ENCODE measurements around the gene RAB11FIP3.
"Not testable (repeated sequence)": the region's sequence is repeated elsewhere in the genome, so short reads cannot be mapped to it uniquely, and the experiment has no call there.

RAB11FIP3 gene, protein sequence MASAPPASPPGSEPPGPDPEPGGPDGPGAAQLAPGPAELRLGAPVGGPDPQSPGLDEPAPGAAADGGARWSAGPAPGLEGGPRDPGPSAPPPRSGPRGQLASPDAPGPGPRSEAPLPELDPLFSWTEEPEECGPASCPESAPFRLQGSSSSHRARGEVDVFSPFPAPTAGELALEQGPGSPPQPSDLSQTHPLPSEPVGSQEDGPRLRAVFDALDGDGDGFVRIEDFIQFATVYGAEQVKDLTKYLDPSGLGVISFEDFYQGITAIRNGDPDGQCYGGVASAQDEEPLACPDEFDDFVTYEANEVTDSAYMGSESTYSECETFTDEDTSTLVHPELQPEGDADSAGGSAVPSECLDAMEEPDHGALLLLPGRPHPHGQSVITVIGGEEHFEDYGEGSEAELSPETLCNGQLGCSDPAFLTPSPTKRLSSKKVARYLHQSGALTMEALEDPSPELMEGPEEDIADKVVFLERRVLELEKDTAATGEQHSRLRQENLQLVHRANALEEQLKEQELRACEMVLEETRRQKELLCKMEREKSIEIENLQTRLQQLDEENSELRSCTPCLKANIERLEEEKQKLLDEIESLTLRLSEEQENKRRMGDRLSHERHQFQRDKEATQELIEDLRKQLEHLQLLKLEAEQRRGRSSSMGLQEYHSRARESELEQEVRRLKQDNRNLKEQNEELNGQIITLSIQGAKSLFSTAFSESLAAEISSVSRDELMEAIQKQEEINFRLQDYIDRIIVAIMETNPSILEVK

GRCh38 chr16:425082-425718 lies at the start of gene RAB11FIP3:
RAB11FIP3 (plus strand) TSS chr16:425649; CDS start chr16:426007, 358 bp downstream.
- DNase-seq: peak; percentile 86

- no peak for DNase-seq
These were observed 49.3 kb upstream of the RAB11FIP3 start for GRCh38 chr16:375927-376816.

DNA sequence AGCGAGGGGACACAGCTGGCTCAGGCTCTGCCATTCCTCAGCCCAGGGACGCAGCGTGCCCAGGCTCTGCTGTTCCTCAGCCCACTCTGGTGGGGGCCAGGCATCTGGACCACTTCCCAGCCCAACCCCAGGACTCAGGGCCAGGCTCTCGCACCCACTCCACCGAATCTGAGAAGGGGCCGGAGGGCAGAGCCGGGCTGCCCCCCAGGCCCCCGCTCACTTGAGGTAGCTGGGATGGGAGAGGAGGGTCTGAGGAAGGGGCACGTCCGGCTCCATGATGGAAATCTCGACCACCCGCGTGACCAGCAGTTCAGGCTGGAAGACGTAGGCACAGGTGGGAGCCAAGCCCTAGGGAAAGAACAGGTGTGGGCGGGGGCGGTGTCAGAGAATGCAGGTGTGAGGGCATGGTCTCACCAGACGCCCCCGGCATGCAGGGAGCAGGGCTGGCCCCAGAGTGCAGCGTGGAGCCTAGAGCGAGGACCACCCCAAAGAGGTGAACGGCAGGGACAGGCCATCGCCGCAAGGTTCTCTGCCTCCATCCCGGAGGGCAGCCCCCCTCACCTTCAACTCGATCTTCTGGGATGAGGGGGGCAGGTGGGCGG lies 48.5 kb upstream of the RAB11FIP3 start:
- no peak for DNase-seq

GRCh38 chr16:377419-377951 lies 48.0 kb upstream of the RAB11FIP3 start:
- DNase-seq: no peak

GRCh38 chr16:378113-378820 lies 47.2 kb upstream of the RAB11FIP3 start:
- DNase-seq: not testable (repeated sequence)

DNA sequence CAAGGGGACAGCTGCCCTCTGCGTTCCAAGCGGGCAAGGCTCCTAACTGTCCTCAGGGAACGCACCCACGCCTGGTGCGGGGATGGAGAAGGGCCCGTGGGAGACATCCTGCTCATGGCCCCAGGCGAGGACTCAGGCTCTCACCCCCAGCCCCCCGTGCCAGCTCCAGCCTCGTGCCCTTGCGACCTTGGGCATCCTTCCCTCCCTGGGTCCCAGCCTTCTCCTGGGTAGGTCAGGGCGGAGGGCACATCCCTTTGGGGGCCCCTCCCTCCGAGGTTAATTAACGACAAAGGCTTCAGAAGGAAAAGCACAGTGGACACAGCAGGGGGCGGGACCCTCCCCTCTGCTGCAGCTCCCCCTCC lies 46.6 kb upstream of the RAB11FIP3 start:
- DNase-seq: no peak

GRCh38 chr16:379183-379960 lies 46.1 kb upstream of the RAB11FIP3 start:
- no peak for DNase-seq

GRCh38 chr16:379961-380761 lies 45.3 kb upstream of the RAB11FIP3 start:
- DNase-seq: peak; percentile 39

- DNase-seq: no peak
These were observed 44.8 kb upstream of the RAB11FIP3 start for GRCh38 chr16:380762-381011.

DNA sequence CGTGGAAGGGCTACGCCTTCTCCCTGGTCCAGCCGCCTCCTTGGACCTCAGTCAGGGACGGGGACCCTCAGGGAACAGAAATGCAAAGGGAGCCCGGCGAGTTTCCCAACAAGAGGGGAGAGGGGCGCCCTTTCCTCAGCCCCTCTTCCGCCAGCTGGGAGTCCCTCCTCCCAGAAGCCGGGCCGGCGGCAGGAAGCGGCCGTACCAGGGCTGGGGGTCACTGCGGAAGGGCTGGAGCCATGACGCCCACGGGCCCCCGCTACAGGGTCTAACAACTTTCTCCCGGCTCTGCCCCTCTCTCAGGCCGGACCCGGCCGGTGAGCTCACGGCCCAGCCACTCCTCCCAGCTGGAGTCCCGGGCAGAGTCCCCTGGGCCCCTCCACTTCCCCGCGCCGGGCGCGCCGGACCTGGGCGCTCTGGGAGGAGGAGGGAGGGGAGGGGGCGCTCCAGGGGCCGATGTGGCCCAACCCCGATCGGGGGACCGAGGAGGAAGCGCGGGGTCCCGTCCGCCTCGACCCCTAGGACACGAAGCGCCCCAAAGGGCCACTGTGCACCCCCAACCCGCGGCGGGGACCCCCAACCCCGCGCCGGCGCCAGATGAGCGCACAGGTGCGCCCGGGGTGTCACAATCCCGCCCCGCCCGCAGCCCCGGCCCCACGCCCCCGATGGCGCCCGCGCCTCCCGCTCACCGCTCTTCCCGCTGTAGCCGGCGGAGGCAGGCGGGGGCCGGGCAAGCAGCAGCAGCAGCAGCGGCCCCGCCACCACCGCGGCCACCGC lies 44.2 kb upstream of the RAB11FIP3 start:
- DNase-seq: no peak

GRCh38 chr16:381789-382717 lies 43.4 kb upstream of the RAB11FIP3 start, which contains the start of gene PGAP6:
PGAP6 (minus strand) TSS chr16:381978; CDS start chr16:381821, 157 bp downstream.
- peak; percentile 74 for DNase-seq

DNA sequence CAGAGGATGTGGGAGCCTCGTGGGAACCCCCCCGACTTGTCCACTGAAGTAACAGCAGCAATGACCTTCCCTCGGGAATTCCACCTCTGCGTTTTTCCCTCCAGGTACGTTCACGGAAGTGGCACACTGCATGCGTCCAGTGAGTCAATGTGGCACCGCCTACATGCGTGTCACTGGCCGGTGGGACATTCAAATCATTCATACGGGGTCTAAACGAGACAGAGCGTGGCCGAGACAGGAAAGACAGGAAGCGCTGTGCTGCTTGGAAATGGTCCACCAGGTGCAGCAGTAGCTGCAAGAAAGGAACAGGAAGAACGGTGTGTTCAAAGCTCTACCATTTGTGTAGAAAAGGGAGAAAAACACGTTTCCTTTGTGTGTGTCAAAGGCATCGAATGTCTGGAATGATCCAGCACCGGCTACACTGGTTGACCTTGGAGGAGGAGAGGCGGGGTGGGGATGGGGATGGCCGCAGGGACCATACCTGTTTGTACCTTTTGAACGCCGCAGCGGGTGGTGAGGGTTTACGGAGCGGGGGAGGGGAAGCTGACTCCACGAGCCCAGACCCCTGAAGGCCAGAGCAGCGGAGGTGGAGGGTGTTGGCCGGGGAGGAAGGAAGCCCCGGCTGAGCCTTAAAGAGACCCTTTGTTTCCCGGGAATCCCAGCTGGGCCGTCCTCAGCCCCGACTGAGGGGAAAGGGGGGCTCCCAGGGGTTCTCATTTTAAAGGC lies 42.0 kb upstream of the RAB11FIP3 start:
- peak; percentile 50 for DNase-seq

DNA sequence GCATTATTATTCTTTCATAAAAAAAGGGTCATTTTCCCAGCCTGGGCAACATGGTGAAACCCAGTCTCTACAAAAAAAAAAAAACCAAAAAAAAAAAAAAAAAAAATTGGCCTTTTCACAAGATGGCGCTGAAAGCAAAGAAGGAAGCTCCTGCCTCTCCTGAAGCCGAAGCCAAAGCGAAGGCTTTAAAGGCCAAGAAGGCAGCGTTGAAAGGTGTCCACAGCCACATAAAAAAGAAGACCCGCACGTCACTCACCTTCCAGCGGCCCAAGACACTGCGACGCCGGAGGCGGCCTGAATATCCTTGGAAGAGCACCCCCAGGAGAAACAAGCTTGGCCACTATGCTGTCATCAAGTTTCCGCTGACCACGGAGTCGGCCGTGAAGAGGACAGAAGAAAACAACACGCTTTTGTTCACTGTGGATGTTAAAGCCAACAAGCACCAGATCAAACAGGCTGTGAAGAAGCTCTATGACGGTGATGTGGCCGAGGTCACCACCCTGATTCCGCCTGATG lies 38.8 kb upstream of the RAB11FIP3 start:
- DNase-seq: no peak

DNA sequence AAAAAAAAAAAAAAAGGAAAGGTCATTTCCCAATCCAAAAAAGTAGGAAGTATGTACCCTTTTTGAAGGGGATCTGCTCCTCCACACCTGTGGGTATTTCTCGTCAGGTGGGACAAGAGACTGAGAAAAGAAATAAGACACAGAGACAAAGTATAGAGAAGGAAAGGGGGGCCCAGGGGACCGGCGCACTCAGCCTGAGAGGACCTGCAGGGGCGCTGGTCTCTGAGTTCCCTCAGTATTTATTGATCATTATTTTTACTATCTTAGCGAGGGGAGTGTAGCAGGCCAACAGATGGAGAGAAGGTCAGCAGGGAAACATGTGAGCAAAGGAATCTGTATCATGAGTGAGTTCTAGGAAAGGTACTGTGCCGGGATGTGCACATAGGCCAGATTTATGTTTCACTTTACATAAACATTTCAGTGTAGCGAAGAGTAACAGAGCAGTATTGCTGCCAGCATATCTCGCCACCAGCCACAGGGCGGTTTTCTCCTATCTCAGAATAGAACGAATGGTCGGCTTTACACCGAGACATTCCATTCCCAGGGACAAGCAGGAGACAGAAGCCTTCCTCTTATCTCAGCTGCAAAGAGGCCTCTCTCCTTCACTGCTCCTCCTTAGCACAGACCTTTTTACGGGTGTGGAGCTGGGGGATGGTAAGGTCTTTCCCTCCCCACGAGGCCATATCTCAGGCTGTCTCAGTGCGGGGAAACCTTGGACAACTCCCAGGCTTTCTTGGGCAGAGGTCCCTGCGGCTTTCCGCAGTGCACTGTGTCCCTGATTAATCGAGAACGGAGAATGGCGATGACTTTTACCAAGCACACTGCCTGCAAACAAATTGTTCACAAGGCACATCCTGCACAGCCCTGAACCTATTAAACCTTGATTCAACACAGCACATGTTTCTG lies 37.4 kb upstream of the RAB11FIP3 start:
- not testable (repeated sequence) for DNase-seq

DNA sequence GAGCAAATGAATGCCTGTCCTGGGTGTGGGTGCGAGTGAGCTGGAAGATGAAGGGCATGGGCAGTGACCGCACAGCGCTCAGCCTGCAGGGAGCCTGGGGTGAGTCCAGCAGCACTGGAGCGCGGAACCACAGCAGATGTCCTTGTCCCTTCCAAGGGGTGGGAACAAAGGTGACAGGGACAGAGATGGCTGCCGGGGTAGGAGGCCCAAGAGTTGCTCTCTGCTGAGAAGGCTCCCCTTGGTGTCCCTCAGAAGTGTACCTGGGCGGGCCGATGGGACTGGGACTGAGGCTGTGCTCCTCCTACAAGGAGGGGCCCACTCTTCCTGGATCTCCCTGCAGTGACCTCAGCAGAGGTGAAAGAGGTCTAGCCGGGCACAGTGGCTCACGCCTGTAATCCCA lies 36.1 kb upstream of the RAB11FIP3 start:
- DNase-seq: no peak

DNA sequence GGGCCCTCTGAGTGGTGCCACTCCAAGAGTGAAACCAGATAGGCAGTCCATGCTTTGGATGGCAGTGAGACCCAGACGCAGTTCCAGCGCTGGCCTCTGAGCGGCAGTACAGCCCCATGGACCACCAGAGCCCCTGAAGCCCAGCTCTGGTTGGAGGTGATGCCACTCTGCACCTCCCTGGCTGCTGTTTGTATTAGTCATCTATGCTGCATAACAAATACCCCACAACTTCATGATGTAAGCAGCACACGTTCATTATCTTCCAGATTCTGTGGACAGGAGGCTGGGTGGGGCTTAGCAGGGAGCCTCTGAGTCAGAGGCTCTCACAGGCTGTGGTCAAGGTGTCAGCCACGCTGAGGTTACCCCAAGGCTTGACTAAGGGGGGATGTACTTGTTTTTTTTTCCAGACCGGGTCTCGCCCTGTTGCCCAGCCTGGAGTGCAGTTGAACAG lies 33.5 kb upstream of the RAB11FIP3 start:
- peak; percentile 78 for DNase-seq

Data from CD4-positive, alpha-beta T cell treated with Interleukin-10 for 1 hour (primary cell).